ENCODE measurements around the gene IL10RA.
"Not testable (repeated sequence)": the region's sequence is repeated elsewhere in the genome, so short reads cannot be mapped to it uniquely, and the experiment has no call there.

IL10RA gene

GRCh38 chr11:118007040-118007439, 20.8 kb downstream of the IL10RA start:
- FAIRE-seq (no peak), DNase-seq (ENCODE audit: low spot score) (no peak)

- not testable (repeated sequence) for FAIRE-seq; DNase-seq (ENCODE audit: low spot score)
Measured at GRCh38 chr11:118007563-118008270, 21.5 kb downstream of the IL10RA start.

DNA sequence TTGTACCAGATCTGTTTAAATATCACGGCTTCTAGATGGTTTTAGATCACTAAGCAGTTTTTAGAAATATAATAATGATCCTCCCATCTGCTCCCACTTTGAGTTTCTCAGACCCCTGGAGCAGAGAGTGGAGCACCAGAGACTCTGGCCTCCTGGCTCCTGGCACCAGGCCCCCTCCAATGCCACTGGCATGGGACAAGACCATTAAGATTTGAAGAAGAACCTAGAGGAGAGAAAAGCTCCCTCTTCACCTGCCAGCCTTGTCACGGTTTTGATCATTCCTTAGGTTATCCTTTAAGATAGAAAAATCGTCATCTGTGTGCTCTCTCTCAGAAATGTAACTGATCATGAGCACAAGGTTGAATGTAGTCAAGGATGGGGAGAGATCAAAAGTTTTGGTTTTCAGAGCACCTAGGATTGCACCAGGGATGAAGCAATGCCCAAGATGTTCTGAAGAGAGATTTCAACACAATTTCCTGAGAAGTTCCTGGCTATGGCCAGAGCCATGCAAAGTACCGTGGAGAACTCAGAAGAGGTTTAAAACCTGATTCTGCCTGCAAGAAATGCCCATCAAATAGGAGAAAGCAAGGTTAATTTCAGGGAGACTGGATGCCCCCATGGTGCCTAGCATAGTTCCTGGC, 22.2 kb downstream of the IL10RA start:
- FAIRE-seq, result no peak
- DNase-seq (ENCODE audit: low spot score), result no peak

DNA sequence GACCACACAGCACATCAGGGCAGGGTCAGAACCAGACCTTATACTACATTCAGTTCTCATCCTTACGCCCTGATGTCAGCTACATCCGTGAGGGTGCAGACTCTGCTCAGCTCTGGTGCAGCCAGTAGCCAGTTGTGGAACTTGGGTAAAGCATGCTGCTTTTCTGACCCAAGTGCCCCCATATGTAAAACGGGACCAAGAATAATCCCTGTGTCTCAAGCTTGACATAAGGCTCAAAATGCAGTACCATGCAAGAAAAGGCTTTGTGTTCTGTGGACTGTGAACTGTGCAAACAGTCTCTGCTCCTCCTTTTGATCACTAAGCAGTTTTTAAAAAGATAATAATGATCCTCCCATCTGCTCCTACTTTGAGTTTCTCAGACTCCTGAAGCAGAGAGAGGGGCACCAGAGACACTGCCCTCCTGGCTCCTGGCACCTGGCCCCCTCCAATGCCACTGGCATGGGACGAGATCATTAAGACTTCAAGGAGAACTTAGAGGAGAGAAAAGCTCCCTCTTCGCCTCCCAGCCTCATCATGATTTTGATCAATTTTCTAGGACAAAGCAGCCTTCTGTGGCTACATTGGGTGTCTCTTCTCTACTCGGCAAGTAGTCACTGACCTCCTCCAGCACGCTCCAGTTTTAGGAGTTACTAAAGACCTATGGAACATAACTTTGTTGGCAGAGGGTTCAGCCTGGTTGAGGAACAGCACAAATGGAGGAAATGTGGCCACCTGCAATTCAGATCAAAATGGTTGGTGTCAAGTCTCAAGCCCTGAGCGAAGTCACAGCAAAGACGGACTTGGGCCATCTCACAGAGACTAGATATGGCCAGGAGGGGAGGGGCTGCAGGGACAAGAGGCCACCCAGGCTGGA, 23.9 kb downstream of the IL10RA start:
- FAIRE-seq (no peak), DNase-seq (ENCODE audit: low spot score) (no peak)

DNA sequence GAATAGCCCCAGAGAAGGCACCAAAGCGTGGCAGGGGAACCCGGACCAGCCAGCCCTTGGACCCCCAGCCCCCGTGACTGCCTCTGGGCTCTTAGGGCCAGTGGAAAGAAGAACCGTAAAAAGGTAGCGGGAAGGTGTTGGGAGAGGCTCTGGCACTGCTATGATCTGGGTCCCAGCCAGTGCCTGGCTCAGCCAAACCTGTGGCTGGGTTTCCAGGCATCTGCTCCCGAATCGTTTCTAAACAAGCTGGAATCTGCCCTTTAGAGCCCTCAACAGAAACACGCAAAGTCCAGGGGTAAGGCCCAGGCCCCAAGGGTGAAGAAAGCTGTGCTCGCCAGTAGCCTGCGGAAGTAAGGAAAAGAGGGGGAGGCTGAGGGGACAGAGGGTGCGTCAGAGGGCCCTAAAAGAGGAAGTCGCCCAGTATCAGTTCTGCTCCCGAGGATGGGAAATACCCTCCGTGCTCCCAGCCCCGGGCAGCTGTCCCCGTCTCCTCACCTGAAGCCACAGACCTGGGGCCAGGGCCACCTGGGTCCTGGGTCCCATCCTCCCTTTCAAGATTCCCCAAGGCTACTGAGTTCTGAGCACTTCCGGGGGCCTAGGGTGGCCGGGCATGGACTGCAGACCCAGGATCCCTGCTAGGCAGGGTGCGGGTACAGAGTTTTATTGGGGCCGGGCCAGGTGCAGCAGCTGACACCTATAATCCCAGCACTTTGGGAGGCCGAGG, 24.7 kb downstream of the IL10RA start:
- no peak for DNase-seq (ENCODE audit: low spot score)
- no peak for FAIRE-seq

GRCh38 chr11:118012083-118012669, 26.0 kb downstream of the IL10RA start:
- DNase-seq (ENCODE audit: low spot score), result peak; percentile 36
- no peak for FAIRE-seq

GRCh38 chr11:118014022-118014421, 27.8 kb downstream of the IL10RA start:
- no peak for FAIRE-seq
- DNase-seq (ENCODE audit: low spot score), result no peak

DNA sequence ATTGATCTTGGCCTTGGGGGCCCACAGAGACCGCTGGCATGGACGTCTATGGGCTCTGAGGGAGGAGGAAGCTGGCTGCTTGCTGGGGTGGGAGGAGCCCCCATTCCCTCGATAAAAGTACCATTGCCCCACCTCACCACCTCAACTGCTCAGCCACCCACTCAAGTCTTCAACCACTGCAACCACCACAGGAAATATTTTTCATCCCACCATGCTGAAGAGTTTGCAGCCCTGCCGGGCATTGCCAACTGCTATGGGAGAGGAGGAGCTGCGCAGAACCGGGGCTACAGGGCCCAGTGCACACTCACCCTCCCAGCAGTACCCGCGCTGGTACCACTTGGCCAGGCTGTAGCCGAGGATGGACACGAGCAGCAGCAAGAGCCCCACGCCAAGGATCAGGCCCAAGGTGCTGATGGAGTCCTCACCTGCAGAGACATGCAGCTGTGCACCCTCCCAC, 29.2 kb downstream of the IL10RA start:
- no peak for DNase-seq (ENCODE audit: low spot score)
- FAIRE-seq, result no peak

DNA sequence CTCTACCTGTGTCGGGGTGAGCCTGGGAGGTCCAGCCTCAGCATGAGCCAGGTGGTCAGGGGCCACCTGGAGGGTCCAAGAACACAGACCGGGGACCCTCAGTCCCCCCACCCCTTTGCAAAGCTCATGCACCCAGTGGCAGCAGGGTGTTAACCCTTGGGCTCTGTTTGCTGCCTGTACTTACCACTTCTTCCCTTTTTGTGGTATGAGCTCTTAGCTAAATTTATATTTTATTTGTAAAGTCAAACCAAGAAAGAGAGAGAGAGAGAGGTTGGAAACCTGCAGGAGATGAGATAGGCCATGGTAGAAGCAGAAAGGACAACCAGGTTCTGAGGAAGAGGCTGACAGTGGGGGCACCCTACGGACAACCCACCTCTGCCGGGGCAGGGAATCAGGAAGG, 29.9 kb downstream of the IL10RA start:
- no peak for DNase-seq (ENCODE audit: low spot score)
- FAIRE-seq, result no peak

- no peak for FAIRE-seq
- DNase-seq (ENCODE audit: low spot score), result no peak
Measured at GRCh38 chr11:118017111-118017510, 30.9 kb downstream of the IL10RA start.

DNA sequence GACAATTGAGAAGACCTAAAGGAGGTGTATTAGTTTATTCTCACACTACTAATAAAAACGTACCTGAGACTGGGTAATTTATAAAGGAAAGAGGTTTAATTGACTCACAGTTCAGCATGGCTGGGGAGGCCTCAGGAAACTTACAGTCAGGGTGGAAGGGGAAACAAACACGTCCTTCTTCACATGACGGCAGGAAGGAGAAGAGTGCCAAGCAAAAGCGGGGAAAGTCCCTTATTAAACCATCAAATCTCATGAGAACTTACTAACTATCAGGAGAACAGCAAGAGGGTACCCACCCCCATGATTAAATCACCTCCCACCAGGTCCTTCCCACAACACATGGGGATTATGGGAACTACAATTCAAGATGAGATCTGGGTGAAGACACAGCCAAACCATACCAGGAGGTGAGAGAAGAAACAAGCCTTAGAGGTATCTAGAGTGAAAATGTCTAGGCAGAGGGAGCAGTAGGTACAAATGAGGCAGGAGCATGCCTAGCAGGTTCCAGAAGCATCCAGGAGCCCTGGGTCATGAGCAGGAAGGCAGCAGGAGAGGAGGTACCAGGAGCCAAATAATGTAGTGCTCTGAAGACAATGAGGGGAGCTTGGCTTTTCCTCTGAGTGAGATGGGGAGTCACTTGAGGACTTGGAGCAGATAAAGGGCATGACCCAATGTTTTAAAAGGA, 31.6 kb downstream of the IL10RA start:
- FAIRE-seq, result no peak

DNA sequence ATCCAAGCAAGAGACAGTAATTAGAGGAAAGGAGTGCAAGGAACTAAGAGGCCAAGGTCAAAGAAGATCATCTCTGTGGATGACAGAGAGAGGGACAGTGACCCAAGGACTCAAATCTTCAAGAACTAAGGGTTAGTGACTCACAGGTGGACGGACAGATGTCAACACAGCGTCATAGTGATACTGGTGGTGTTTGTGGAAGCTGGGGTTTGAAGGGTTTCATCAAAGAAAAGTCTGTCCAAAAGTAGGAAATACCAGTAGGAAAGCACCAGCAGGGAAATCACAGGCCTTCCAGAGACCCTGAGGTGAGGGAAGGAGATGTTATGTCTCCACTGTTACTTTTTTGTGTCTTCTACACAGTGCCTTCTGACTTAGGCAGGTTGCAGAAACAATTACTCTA, 32.2 kb downstream of the IL10RA start:
- FAIRE-seq, result no peak

More for the DNA sequence above, 31.6 kb downstream of the IL10RA start:
- no peak for DNase-seq (ENCODE audit: low spot score)

GRCh38 chr11:118021146-118021545, 35.0 kb downstream of the IL10RA start:
- FAIRE-seq (no peak), DNase-seq (ENCODE audit: low spot score) (no peak)

More for the DNA sequence above, 32.2 kb downstream of the IL10RA start:
- DNase-seq (ENCODE audit: low spot score), result no peak

DNA sequence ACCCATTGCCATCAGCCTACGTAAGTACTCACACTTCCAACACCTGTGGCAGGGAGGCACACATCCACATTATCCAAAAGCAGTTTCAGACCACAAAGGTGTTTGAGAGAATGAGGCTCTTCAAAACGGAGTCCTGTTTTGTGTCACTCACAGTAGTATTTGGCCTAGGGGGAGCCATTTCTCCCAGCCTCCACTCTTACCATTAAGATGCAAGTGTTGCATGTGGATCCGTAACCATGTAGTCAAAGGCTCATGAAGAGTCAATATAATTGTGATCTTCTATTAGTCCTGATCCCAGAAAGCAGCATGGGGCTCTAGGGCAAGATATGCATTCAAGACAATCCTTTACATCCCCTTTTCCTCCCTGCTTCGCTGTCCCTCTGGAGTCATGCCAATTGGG, 41.5 kb downstream of the IL10RA start:
- FAIRE-seq (no peak), DNase-seq (ENCODE audit: low spot score) (no peak)

GRCh38 chr11:118028626-118029025, 42.4 kb downstream of the IL10RA start:
- FAIRE-seq, result no peak

GRCh38 chr11:118033443-118033842, 47.2 kb downstream of the IL10RA start:
- DNase-seq (ENCODE audit: low spot score), result no peak
- FAIRE-seq, result no peak

More at GRCh38 chr11:118028626-118029025, 42.4 kb downstream of the IL10RA start:
- DNase-seq (ENCODE audit: low spot score), result no peak

GRCh38 chr11:118042141-118042540, 55.9 kb downstream of the IL10RA start:
- FAIRE-seq, result no peak

DNA sequence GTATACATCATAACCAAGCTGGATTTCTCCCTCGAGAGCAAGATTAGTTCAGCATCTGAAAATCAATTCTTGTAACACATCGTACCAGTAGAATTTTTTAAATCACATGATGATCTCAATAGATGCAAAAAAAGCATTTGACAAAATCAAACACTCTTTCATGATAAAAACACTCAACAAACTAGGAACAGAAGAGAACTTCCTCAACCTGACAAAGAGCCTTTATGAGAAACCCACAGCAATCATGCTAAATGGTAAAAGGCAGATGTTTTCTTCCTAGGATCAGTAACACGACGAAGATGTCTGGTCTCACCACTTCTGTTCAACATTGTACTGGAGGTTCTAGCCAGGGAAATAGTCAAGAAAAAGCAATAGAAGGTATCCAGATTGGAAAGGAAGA, 56.6 kb downstream of the IL10RA start:
- FAIRE-seq, result no peak
- DNase-seq (ENCODE audit: low spot score), result no peak

More at GRCh38 chr11:118042141-118042540, 55.9 kb downstream of the IL10RA start:
- no peak for DNase-seq (ENCODE audit: low spot score)

- FAIRE-seq (no peak), DNase-seq (ENCODE audit: low spot score) (no peak)
Measured at GRCh38 chr11:118045191-118045590, 59.0 kb downstream of the IL10RA start.

All from urothelium cell line (cell line).